HL-60 (cell line): ENCODE results near the gene CD74.

Source experiments
- DNase-seq, 2 experiments: peaks; one replicate each; pipeline ENCODE4 v3.0.0-alpha.2; 2010 to 2020; ENCODE audit warnings: low read depth in 1 of 2, low spot score in 1 of 2
- H3K27ac ChIP-seq: fragments of 250-450 bp; sonication (Bioruptor Pico); replicated peaks from 2 replicates; pipeline ENCODE4 v1.5.1; 2020; ENCODE audit warnings: mild to moderate bottlenecking, moderate library complexity
- H3K27me3 ChIP-seq: fragments of 250-450 bp; sonication (Bioruptor Pico); 2 replicates; pipeline ENCODE4 v1.5.1; 2021; ENCODE audit warnings: mild to moderate bottlenecking, moderate library complexity; ENCODE audit not compliant: insufficient read depth, poor library complexity, severe bottlenecking
- H3K4me3 ChIP-seq: replicated peaks from 2 replicates; pipeline ENCODE4 v1.5.1; 2011; ENCODE audit warnings: mild to moderate bottlenecking, control low read depth, low read length; ENCODE audit not compliant: insufficient read depth
- CTCF ChIP-seq: IDR thresholded peaks from one replicate; pipeline ENCODE4 v1.5.1; 2011; ENCODE audit warnings: low read length, control low read depth, inconsistent platforms; ENCODE audit not compliant: insufficient read depth
- GABPA ChIP-seq: IDR thresholded peaks from 2 replicates; pipeline ENCODE4 v1.6.1; 2012; ENCODE audit warnings: low read depth
- POLR2AphosphoS5 ChIP-seq: IDR thresholded peaks from 2 replicates; pipeline ENCODE4 v1.6.1; 2012; ENCODE audit warnings: low read depth
- SPI1 ChIP-seq: IDR thresholded peaks from 2 replicates; pipeline ENCODE4 v1.6.1; 2012; ENCODE audit warnings: low read depth, mild to moderate bottlenecking, borderline replicate concordance
- TF ChIP-seq, protein P1 (sequence below): IDR thresholded peaks from 2 replicates; pipeline ENCODE4 v1.6.1; 2012; ENCODE audit warnings: low read depth; ENCODE audit not compliant: insufficient replicate concordance

CD74 gene

DNA sequence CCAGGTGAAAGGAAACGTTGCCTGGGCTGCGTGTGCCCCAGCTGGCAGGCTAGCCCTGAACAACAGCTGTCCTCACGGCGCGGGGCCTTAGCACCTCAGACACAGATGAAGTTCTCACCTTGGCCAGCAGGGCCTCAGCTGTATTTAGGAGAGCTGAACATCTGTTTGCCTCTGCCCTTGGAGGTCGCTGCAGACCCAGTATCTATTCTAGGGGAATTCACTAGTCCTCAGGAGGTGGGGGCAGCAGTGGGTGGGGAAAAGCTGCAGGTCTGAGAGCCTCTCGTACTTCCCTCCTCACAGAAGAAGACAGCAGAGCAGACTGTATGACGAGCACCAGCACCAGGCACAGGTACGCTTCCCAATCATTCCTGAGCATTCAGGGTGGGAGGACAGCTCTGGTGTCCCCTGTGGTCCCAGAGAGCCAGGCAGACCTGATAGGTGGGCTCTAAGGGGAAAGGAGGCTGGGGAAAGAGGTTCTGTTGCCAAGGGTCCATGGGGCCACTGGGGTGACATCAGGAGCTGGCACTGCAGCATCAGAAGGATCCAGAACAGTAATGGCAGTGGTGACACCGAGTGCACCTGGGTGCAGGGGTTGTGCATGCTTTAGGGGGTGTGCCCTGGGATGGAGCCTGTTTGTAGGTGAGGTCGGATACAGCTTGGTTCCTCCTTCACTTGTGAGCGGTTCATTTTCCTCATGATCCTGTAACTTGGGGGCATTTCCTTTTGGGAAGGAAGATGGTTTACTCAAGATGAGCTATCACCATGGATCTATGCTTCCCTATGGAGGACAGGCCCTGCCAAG, 13.8 kb downstream of the CD74 start:
- no peaks in the 10 kb centered on the region for H3K27me3 ChIP-seq
- TF ChIP-seq, protein P1, sequence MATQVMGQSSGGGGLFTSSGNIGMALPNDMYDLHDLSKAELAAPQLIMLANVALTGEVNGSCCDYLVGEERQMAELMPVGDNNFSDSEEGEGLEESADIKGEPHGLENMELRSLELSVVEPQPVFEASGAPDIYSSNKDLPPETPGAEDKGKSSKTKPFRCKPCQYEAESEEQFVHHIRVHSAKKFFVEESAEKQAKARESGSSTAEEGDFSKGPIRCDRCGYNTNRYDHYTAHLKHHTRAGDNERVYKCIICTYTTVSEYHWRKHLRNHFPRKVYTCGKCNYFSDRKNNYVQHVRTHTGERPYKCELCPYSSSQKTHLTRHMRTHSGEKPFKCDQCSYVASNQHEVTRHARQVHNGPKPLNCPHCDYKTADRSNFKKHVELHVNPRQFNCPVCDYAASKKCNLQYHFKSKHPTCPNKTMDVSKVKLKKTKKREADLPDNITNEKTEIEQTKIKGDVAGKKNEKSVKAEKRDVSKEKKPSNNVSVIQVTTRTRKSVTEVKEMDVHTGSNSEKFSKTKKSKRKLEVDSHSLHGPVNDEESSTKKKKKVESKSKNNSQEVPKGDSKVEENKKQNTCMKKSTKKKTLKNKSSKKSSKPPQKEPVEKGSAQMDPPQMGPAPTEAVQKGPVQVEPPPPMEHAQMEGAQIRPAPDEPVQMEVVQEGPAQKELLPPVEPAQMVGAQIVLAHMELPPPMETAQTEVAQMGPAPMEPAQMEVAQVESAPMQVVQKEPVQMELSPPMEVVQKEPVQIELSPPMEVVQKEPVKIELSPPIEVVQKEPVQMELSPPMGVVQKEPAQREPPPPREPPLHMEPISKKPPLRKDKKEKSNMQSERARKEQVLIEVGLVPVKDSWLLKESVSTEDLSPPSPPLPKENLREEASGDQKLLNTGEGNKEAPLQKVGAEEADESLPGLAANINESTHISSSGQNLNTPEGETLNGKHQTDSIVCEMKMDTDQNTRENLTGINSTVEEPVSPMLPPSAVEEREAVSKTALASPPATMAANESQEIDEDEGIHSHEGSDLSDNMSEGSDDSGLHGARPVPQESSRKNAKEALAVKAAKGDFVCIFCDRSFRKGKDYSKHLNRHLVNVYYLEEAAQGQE, result no peak
- TF ChIP-seq GABPA, result no peak
- H3K27ac ChIP-seq, result no peak overlapping the region
- DNase-seq, result no peak
- H3K4me3 ChIP-seq, result no peak overlapping the region

GRCh38 chr5:150397782-150398721, 14.7 kb downstream of the CD74 start:
- H3K27ac ChIP-seq, result no peak overlapping the region

GRCh38 chr5:150397146-150397781, 15.4 kb downstream of the CD74 start:
- TF ChIP-seq GABPA (no peak), POLR2AphosphoS5 (no peak), SPI1 (no peak), CTCF (no peak)
- TF ChIP-seq, protein P1, result no peak
- Histone ChIP-seq H3K27me3 (no peaks in the 10 kb centered on the region), H3K4me3 (no peak overlapping the region), H3K27ac (no peak overlapping the region)
- no peak for DNase-seq

More at GRCh38 chr5:150397782-150398721, 14.7 kb downstream of the CD74 start:
- TF ChIP-seq POLR2AphosphoS5 (no peak), GABPA (no peak), CTCF (no peak), SPI1 (no peak)
- TF ChIP-seq, protein P1, result no peak
- DNase-seq, result no peak
- Histone ChIP-seq H3K4me3 (no peak overlapping the region), H3K27me3 (no peaks in the 10 kb centered on the region)
